ELR (cell line): ENCODE measurements around the gene AMH.

Experiments
- DNase-seq: peaks from one replicate; pipeline ENCODE4 v3.0.0-alpha.2; 2015; ENCODE audit warnings: low read depth

AMH gene

GRCh38 chr19:2287585-2288337 lies 38.6 kb downstream of the AMH start:
- no peak for DNase-seq

- no peak for DNase-seq
These were observed 39.3 kb downstream of the AMH start for GRCh38 chr19:2288338-2288817.

GRCh38 chr19:2288818-2289713 lies 39.9 kb downstream of the AMH start:
- no peak for DNase-seq

GRCh38 chr19:2289714-2290435 lies 40.8 kb downstream of the AMH start:
- peak; percentile 31 for DNase-seq

GRCh38 chr19:2290441-2291184 lies 41.5 kb downstream of the AMH start:
- no peak for DNase-seq

- DNase-seq, result peak; percentile 44
These were observed 42.1 kb downstream of the AMH start for GRCh38 chr19:2291185-2291751.

- peak; percentile 28 for DNase-seq
These were observed 45.7 kb downstream of the AMH start for GRCh38 chr19:2294687-2295335.

GRCh38 chr19:2296141-2296540 lies 47.0 kb downstream of the AMH start:
- no peak for DNase-seq

- DNase-seq, result no peak
These were observed 51.4 kb downstream of the AMH start for GRCh38 chr19:2300533-2300932.
